Measurements from ENCODE around the gene MALAT1.
"Not testable (repeated sequence)": the region's sequence is repeated elsewhere in the genome, so short reads cannot be mapped to it uniquely, and the experiment has no call there.

Gene MALAT1

DNA sequence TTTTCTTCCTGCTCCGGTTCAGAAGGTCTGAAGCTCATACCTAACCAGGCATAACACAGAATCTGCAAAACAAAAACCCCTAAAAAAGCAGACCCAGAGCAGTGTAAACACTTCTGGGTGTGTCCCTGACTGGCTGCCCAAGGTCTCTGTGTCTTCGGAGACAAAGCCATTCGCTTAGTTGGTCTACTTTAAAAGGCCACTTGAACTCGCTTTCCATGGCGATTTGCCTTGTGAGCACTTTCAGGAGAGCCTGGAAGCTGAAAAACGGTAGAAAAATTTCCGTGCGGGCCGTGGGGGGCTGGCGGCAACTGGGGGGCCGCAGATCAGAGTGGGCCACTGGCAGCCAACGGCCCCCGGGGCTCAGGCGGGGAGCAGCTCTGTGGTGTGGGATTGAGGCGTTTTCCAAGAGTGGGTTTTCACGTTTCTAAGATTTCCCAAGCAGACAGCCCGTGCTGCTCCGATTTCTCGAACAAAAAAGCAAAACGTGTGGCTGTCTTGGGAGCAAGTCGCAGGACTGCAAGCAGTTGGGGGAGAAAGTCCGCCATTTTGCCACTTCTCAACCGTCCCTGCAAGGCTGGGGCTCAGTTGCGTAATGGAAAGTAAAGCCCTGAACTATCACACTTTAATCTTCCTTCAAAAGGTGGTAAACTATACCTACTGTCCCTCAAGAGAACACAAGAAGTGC lies 661 bp upstream of the MALAT1 start:
- DNase-seq (ENCODE audit: low read depth in 3 of 3): peak in 1 of 3 donors; percentile 47

DNA sequence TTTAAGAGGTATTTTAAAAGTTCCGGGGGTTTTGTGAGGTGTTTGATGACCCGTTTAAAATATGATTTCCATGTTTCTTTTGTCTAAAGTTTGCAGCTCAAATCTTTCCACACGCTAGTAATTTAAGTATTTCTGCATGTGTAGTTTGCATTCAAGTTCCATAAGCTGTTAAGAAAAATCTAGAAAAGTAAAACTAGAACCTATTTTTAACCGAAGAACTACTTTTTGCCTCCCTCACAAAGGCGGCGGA lies 193 bp upstream of the MALAT1 start:
- no peak for DNase-seq (ENCODE audit: low read depth in 3 of 3)

DNA sequence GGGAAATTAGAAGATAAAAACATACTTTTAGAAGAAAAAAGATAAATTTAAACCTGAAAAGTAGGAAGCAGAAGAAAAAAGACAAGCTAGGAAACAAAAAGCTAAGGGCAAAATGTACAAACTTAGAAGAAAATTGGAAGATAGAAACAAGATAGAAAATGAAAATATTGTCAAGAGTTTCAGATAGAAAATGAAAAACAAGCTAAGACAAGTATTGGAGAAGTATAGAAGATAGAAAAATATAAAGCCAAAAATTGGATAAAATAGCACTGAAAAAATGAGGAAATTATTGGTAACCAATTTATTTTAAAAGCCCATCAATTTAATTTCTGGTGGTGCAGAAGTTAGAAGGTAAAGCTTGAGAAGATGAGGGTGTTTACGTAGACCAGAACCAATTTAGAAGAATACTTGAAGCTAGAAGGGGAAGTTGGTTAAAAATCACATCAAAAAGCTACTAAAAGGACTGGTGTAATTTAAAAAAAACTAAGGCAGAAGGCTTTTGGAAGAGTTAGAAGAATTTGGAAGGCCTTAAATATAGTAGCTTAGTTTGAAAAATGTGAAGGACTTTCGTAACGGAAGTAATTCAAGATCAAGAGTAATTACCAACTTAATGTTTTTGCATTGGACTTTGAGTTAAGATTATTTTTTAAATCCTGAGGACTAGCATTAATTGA lies 1.0 kb downstream of the MALAT1 start:
- no peak for DNase-seq (ENCODE audit: low read depth in 3 of 3)

DNA sequence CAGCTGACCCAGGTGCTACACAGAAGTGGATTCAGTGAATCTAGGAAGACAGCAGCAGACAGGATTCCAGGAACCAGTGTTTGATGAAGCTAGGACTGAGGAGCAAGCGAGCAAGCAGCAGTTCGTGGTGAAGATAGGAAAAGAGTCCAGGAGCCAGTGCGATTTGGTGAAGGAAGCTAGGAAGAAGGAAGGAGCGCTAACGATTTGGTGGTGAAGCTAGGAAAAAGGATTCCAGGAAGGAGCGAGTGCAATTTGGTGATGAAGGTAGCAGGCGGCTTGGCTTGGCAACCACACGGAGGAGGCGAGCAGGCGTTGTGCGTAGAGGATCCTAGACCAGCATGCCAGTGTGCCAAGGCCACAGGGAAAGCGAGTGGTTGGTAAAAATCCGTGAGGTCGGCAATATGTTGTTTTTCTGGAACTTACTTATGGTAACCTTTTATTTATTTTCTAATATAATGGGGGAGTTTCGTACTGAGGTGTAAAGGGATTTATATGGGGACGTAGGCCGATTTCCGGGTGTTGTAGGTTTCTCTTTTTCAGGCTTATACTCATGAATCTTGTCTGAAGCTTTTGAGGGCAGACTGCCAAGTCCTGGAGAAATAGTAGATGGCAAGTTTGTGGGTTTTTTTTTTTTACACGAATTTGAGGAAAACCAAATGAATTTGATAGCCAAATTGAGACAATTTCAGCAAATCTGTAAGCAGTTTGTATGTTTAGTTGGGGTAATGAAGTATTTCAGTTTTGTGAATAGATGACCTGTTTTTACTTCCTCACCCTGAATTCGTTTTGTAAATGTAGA lies 1.7 kb downstream of the MALAT1 start:
- DNase-seq (ENCODE audit: low read depth in 3 of 3): no peak

DNA sequence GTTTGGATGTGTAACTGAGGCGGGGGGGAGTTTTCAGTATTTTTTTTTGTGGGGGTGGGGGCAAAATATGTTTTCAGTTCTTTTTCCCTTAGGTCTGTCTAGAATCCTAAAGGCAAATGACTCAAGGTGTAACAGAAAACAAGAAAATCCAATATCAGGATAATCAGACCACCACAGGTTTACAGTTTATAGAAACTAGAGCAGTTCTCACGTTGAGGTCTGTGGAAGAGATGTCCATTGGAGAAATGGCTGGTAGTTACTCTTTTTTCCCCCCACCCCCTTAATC lies 2.3 kb downstream of the MALAT1 start:
- no peak for DNase-seq (ENCODE audit: low read depth in 3 of 3)

DNA sequence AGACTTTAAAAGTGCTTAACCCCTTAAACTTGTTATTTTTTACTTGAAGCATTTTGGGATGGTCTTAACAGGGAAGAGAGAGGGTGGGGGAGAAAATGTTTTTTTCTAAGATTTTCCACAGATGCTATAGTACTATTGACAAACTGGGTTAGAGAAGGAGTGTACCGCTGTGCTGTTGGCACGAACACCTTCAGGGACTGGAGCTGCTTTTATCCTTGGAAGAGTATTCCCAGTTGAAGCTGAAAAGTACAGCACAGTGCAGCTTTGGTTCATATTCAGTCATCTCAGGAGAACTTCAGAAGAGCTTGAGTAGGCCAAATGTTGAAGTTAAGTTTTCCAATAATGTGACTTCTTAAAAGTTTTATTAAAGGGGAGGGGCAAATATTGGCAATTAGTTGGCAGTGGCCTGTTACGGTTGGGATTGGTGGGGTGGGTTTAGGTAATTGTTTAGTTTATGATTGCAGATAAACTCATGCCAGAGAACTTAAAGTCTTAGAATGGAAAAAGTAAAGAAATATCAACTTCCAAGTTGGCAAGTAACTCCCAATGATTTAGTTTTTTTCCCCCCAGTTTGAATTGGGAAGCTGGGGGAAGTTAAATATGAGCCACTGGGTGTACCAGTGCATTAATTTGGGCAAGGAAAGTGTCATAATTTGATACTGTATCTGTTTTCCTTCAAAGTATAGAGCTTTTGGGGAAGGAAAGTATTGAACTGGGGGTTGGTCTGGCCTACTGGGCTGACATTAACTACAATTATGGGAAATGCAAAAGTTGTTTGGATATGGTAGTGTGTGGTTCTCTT lies 2.8 kb downstream of the MALAT1 start:
- no peak for DNase-seq (ENCODE audit: low read depth in 3 of 3)

DNA sequence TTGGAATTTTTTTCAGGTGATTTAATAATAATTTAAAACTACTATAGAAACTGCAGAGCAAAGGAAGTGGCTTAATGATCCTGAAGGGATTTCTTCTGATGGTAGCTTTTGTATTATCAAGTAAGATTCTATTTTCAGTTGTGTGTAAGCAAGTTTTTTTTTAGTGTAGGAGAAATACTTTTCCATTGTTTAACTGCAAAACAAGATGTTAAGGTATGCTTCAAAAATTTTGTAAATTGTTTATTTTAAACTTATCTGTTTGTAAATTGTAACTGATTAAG lies 3.4 kb downstream of the MALAT1 start:
- no peak for DNase-seq (ENCODE audit: low read depth in 3 of 3)

DNA sequence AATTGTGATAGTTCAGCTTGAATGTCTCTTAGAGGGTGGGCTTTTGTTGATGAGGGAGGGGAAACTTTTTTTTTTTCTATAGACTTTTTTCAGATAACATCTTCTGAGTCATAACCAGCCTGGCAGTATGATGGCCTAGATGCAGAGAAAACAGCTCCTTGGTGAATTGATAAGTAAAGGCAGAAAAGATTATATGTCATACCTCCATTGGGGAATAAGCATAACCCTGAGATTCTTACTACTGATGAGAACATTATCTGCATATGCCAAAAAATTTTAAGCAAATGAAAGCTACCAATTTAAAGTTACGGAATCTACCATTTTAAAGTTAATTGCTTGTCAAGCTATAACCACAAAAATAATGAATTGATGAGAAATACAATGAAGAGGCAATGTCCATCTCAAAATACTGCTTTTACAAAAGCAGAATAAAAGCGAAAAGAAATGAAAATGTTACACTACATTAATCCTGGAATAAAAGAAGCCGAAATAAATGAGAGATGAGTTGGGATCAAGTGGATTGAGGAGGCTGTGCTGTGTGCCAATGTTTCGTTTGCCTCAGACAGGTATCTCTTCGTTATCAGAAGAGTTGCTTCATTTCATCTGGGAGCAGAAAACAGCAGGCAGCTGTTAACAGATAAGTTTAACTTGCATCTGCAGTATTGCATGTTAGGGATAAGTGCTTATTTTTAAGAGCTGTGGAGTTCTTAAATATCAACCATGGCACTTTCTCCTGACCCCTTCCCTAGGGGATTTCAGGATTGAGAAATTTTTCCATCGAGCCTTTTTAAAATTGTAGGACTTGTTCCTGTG lies 3.9 kb downstream of the MALAT1 start:
- DNase-seq (ENCODE audit: low read depth in 3 of 3): no peak

DNA sequence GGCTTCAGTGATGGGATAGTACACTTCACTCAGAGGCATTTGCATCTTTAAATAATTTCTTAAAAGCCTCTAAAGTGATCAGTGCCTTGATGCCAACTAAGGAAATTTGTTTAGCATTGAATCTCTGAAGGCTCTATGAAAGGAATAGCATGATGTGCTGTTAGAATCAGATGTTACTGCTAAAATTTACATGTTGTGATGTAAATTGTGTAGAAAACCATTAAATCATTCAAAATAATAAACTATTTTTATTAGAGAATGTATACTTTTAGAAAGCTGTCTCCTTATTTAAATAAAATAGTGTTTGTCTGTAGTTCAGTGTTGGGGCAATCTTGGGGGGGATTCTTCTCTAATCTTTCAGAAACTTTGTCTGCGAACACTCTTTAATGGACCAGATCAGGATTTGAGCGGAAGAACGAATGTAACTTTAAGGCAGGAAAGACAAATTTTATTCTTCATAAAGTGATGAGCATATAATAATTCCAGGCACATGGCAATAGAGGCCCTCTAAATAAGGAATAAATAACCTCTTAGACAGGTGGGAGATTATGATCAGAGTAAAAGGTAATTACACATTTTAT lies 4.6 kb downstream of the MALAT1 start:
- DNase-seq (ENCODE audit: low read depth in 3 of 3): no peak

DNA sequence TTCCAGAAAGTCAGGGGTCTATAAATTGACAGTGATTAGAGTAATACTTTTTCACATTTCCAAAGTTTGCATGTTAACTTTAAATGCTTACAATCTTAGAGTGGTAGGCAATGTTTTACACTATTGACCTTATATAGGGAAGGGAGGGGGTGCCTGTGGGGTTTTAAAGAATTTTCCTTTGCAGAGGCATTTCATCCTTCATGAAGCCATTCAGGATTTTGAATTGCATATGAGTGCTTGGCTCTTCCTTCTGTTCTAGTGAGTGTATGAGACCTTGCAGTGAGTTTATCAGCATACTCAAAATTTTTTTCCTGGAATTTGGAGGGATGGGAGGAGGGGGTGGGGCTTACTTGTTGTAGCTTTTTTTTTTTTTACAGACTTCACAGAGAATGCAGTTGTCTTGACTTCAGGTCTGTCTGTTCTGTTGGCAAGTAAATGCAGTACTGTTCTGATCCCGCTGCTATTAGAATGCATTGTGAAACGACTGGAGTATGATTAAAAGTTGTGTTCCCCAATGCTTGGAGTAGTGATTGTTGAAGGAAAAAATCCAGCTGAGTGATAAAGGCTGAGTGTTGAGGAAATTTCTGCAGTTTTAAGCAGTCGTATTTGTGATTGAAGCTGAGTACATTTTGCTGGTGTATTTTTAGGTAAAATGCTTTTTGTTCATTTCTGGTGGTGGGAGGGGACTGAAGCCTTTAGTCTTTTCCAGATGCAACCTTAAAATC lies 5.3 kb downstream of the MALAT1 start:
- DNase-seq (ENCODE audit: low read depth in 3 of 3): no peak

DNA sequence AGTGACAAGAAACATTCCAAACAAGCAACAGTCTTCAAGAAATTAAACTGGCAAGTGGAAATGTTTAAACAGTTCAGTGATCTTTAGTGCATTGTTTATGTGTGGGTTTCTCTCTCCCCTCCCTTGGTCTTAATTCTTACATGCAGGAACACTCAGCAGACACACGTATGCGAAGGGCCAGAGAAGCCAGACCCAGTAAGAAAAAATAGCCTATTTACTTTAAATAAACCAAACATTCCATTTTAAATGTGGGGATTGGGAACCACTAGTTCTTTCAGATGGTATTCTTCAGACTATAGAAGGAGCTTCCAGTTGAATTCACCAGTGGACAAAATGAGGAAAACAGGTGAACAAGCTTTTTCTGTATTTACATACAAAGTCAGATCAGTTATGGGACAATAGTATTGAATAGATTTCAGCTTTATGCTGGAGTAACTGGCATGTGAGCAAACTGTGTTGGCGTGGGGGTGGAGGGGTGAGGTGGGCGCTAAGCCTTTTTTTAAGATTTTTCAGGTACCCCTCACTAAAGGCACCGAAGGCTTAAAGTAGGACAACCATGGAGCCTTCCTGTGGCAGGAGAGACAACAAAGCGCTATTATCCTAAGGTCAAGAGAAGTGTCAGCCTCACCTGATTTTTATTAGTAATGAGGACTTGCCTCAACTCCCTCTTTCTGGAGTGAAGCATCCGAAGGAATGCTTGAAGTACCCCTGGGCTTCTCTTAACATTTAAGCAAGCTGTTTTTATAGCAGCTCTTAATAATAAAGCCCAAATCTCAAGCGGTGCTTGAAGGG lies 6.0 kb downstream of the MALAT1 start:
- DNase-seq (ENCODE audit: low read depth in 3 of 3): no peak

DNA sequence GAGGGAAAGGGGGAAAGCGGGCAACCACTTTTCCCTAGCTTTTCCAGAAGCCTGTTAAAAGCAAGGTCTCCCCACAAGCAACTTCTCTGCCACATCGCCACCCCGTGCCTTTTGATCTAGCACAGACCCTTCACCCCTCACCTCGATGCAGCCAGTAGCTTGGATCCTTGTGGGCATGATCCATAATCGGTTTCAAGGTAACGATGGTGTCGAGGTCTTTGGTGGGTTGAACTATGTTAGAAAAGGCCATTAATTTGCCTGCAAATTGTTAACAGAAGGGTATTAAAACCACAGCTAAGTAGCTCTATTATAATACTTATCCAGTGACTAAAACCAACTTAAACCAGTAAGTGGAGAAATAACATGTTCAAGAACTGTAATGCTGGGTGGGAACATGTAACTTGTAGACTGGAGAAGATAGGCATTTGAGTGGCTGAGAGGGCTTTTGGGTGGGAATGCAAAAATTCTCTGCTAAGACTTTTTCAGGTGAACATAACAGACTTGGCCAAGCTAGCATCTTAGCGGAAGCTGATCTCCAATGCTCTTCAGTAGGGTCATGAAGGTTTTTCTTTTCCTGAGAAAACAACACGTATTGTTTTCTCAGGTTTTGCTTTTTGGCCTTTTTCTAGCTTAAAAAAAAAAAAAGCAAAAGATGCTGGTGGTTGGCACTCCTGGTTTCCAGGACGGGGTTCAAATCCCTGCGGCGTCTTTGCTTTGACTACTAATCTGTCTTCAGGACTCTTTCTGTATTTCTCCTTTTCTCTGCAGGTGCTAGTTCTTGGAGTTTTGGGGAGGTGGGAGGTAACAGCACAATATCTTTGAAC lies 6.8 kb downstream of the MALAT1 start:
- no peak for DNase-seq (ENCODE audit: low read depth in 3 of 3)

DNA sequence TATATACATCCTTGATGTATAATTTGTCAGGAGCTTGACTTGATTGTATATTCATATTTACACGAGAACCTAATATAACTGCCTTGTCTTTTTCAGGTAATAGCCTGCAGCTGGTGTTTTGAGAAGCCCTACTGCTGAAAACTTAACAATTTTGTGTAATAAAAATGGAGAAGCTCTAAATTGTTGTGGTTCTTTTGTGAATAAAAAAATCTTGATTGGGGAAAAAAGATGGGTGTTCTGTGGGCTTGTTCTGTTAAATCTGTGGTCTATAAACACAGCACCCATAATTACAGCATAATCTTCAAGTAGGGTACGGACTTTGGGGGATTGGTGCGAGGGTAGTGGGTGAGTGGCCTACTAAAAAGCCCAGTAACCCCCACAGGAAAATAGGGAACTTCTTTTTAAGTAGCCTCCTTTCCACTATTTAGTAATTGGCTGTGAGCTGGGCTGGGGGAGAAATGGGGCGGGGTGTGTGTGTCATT lies 7.5 kb downstream of the MALAT1 start:
- no peak for DNase-seq (ENCODE audit: low read depth in 3 of 3)

DNA sequence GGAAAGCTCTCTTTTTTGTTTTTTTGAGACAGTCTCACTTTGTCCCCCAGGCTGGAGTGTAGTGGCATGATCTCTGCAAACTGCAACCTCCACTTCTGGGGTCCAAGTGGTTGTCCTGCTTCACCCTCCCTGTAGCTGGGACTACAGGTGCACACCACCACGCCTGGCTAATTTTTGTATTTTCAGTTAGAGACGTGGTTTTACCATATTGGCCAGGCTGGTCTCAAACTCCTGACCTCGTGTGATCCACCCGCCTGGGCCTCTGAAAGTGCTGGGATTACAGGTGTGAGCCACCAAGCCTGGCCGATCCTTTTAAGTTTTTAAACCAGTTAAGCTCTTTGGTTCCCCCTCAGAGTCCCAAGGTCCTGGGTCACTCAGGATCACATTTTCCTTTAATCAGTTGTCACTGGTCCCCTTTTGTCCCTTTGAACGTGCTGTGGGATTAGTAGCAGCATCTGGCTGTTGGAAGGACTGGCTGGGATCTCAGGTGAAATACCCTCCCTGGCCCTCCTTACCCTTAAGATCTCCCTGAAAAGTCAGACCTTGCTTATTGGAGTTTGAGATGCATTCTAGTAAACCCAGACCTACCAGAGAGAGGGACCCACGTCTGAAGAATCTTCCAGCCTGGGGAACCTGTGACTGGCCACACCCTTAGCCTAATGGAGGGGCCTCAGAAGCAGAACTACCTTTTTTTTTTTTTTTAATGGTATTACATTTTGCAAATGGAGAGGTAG lies 8.1 kb downstream of the MALAT1 start:
- DNase-seq (ENCODE audit: low read depth in 3 of 3): peak in 1 of 3 donors; percentile 34

DNA sequence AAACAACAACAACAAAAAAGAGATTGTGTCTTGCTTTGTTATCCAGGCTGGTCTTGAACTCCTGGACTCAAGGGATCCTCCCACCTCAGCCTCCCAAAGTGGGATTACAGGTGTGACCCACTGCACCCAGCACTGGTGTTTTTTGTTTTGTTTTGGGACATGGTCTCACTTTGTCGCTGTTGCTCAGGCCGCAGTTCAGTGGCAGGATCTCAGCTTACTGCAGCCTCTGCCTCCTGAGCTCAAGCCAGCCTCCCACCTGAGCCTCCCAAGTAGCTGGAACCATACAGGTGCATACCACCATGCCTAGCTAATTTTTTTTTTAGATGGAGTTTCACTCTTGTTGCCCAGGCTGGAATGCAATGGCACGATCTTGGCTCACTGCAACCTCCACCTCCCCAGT lies 13.5 kb downstream of the MALAT1 start:
- not testable (repeated sequence) for DNase-seq (ENCODE audit: low read depth in 3 of 3)

DNA sequence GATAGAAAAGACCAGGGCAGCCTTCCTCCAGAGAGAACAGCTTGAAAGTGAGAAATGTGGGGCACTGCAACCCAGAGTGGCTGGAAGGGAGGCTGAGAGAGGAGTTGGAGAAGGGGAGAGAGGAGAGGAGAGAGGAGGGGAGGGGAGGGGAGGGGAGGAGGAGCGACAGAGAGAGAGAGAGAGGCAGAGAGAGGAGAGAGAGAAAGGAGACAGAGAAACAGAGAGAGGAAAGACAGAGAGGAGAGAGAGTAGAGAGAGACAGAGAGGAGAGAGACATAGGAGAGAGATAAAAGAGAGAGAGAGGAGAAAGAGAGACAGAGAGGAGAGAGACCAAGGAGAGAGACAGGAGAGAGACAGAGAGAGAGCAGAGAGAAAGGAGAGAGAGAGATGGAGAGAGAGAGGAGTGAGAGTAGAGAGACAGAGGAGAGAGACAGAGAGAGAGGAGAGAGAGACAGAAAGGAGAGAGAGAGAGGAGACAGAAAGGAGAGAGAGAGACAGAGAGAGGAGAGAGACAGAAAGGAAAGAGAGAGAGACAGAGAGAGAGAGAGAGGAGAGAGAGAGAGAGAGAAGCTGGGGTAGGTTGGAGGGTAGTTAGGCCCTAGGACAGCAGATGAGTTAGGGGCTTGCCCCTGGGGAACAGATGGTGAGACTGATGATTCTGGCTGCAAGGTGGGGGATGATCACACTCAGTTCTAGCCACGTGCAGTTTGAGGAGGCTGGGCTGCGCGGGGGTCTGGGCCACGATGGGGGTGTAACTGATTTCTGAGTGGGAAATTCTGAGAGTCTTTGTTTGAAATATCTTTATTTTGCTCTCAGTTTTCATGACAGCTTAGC lies 17.5 kb downstream of the MALAT1 start:
- no peak for DNase-seq (ENCODE audit: low read depth in 3 of 3)

DNA sequence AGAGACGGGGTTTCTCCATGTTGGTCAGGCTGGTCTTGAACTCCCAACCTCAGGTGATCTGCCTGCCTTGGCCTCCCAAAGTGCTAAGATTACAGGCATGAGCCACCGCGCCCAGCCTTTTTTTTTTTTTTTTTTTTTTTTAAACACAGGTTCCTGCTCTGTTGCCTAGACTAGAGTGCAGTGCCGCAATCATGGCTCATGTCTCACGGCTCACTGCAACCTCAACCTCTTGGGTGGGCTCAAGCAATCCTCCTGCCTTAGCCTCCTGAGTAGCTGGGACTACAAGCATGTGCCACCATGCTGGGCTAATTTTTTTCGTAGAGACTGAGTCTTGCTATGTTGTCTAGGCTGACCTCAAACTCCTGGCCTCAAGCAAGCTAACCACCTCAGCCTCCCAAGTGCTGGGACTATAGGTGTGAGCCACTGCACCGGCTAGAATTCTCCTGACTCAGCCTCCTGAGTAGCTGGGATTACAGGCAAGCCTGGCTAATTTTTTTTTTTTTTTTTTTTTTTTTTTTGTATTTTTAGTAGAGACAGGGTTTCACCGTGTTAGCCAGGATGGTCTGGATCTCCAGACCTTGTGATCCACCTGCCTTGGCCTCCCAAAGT lies 20.2 kb downstream of the MALAT1 start:
- not testable (repeated sequence) for DNase-seq (ENCODE audit: low read depth in 3 of 3)
